RWPE1 (cell line): ENCODE results near the gene WNT3A.

Experiments used
- CTCF ChIA-PET: fragments of 350-600 bp; sonication (Branson Sonifier 250); formaldehyde crosslinking; extraction: SDS; loops from one replicate; lab custom pipeline; 2021; lab: Yijun Ruan, JAX
- POLR2A ChIA-PET: fragments of 400-600 bp; formaldehyde crosslinking; extraction: SDS; loops from one replicate; lab custom pipeline; 2020; ENCODE audit warnings: antibody characterized with exemption; ENCODE audit not compliant: low non-redundant PET; lab: Yijun Ruan, JAX
- DNase-seq: peaks from one replicate; pipeline ENCODE4 v3.0.0; 2012; ENCODE audit warnings: low spot score
- H3K27ac ChIP-seq: fragments of 450-650 bp; 2 replicates; pipeline ENCODE4 v1.5.1; 2017
- TF ChIP-seq, protein P1 (sequence below): fragments of 450-650 bp; conservative IDR thresholded peaks from 2 replicates; pipeline ENCODE4 v1.5.1; 2017; ENCODE audit warnings: low read depth, mild to moderate bottlenecking

Gene WNT3A

DNA sequence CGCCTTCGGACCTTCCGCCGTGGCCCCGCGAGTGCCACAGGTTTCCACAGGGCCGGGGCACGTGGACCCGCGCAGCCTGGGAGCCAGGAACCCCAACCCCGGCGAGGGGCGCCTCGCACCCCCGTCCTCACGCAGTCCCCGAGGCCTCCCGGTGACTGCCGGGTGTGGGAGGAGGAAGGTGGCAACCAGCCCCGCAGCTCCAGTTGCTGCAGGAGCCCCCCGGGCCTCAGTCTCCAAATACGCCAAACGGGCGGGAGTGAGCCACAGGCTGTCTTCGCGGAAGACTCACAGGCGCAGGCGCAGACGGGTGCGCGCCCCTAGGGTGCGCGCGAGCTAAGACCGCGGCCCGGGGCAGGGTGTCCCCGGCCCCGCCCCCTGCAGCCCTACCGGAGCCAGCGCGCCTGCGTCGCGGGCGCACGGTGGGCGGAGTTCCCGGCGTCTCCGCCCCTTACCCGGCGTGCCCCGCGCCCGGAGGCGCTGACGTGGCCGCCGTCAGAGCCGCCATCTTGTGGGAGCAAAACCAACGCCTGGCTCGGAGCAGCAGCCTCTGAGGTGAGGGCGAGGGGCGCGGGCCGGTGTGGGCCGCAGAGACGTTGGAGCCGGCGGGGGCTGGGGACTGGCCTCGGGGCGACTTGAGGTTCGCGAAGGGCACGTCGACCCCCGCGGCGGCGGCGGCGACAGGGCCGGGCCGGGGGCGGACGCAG lies 75.6 kb downstream of the WNT3A start, which contains the start of gene ARF1:
TSS of gene ARF1 (plus strand) at position 495 of the 704 bp plus-strand sequence. CDS start 14,407 bp downstream, outside the sequence.
- ChIA-PET POLR2A (interaction anchor here (0.5 to 0.6 kb wide), 2 partner anchors 32 to 45 kb away, joined by 3 read pairs; no protein-coding TSS in a partner anchor), CTCF (interaction anchor here (0.6 to 0.7 kb wide), 2 partner anchors 83 to 341 kb away, joined by 3 to 4 read pairs; no protein-coding TSS in a partner anchor)
- peak within 1 kb of the TSS; percentile 85 for H3K27ac ChIP-seq
- peak; percentile 95 for DNase-seq
- TF ChIP-seq, protein P1, sequence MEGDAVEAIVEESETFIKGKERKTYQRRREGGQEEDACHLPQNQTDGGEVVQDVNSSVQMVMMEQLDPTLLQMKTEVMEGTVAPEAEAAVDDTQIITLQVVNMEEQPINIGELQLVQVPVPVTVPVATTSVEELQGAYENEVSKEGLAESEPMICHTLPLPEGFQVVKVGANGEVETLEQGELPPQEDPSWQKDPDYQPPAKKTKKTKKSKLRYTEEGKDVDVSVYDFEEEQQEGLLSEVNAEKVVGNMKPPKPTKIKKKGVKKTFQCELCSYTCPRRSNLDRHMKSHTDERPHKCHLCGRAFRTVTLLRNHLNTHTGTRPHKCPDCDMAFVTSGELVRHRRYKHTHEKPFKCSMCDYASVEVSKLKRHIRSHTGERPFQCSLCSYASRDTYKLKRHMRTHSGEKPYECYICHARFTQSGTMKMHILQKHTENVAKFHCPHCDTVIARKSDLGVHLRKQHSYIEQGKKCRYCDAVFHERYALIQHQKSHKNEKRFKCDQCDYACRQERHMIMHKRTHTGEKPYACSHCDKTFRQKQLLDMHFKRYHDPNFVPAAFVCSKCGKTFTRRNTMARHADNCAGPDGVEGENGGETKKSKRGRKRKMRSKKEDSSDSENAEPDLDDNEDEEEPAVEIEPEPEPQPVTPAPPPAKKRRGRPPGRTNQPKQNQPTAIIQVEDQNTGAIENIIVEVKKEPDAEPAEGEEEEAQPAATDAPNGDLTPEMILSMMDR: no peak

DNA sequence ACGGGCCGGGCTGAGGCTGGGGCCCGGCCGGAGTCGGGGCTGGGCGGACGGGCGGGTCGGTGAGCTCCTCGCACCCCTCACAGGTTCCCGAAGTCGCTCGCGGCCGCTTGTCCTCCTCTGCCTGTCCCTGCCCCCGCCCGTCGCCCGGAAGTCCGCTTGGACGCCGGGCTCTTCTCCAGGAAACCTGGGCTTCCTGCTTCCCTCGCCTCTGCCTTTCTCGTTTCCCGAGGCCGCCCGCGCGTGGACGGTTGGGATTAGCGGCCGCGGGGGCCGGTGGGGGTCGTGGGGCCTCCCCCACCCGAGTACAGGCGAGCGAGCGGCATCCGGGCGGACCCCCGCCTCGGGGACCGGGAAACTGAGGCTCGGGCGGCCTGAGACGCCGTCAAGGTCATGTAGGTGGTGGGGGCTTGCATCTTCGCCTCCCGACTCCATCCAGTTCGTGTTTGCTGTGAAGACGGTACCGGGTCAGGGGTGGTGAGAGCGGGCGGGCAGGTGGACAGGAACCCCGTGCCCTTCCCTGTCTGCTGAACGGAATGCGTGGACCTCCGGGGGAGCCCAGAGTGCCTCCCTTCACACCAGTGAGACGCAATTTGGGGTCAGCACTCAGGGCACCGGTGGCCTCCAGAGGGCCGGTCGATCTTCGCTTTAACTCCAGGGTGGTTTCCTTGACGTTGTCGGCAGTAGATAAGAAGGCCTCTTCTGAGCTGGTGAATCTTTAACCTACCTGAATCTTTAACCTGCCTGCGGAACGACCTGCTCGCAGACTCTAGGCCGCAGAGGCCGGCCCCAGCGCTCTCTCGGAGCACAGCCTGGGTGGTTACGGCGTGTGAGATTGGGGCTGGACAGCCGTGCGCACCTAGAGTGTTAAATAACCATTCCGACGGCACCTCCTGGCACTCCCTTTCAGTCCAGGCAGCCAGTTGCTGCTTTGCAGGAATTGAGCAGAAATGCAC lies 76.4 kb downstream of the WNT3A start:
- DNase-seq: no peak
- TF ChIP-seq, protein P1: no peak
- CTCF ChIA-PET: interaction anchor here (0.6 to 0.7 kb wide), 3 partner anchors 84 to 418 kb away, joined by 3 read pairs; no protein-coding TSS in a partner anchor
- POLR2A ChIA-PET: no interaction called here
- peak overlapping the region; percentile 85 for H3K27ac ChIP-seq

DNA sequence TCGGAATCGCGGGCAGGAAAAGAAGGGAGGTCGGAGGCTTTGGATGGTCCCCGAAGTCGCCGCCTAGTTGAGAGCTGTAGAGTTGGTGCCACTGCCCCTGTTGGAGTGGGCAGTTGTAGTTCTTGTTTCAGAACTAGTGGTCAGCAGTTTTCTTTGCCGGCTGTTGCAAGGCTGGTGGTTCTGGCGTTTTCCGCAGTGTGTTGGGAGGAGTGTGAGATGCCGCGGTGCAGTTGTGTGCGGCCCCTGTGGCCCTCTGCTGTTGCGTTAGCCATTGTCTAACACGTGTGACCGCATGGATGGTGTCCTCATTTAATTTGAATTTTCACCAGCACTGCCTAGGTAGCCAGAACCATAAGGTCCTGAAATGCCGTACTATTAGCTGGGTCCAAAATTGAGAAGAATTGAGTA lies 77.1 kb downstream of the WNT3A start:
- TF ChIP-seq, protein P1: no peak
- ChIA-PET CTCF (interaction anchor here (0.6 to 1.1 kb wide), 3 partner anchors 84 to 417 kb away, joined by 3 to 4 read pairs (median 3); no protein-coding TSS in a partner anchor), POLR2A (no interaction called here)
- peak overlapping the region; percentile 85 for H3K27ac ChIP-seq
- no peak for DNase-seq

DNA sequence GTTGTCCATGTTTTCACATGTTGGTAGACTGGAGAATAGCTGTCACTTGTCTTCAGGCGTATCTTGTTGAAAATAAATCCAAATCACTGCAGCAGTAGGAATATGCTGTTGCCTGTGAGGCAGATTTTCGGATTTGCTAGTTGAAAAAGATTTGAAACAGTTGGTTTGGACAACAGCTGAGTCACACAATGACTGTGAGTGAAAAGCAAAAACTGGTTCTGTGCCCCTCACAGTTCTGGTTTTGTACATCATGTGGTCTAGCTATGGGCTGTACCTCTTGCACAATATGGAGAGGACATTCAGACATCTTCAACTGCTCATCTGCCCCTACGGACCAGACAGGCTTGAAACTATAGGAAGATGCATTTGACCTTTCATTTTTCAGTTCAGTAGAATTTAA lies 77.5 kb downstream of the WNT3A start:
- no peak for DNase-seq
- ChIA-PET CTCF (interaction anchor here (0.6 to 1.1 kb wide), 3 partner anchors 24 to 417 kb away, joined by 3 to 4 read pairs (median 3); no protein-coding TSS in a partner anchor), POLR2A (no interaction called here)
- peak overlapping the region; percentile 85 for H3K27ac ChIP-seq
- TF ChIP-seq, protein P1: no peak

DNA sequence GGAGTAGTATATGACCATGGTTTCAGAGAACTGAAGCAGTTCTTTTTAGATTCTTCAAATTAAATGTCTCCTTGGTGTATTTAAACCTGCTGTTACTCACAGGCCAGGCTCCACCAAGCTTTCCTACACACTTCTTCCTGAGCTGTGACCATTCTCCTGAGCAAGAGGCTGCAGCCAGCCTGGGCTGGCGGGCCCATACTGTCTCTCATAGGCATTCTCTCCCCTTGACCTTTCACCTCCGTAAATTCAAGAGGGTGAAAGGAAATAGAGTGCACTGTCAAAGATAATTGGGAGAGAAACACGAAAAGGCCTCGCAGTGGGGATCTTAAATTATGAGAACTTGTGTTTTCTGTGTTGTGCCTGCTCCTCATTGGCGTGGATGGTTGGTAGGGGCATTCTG lies 78.0 kb downstream of the WNT3A start:
- H3K27ac ChIP-seq: peak overlapping the region; percentile 81
- TF ChIP-seq, protein P1: no peak
- ChIA-PET CTCF (interaction anchor here (1.1 kb wide), 2 partner anchors 25 to 85 kb away, joined by 3 to 4 read pairs; no protein-coding TSS in a partner anchor), POLR2A (no interaction called here)
- no peak for DNase-seq
